Measurements from ENCODE around the gene NUP88.
"Not testable (repeated sequence)": the region's sequence is repeated elsewhere in the genome, so short reads cannot be mapped to it uniquely, and the experiment has no call there.

The NUP88 gene

GRCh38 chr17:5419356-5419958, at the start of gene NUP88:
NUP88 (minus strand) TSS chr17:5419662; CDS start chr17:5419650, 12 bp downstream.
- peak; percentile 93 to 96 (median 94) for DNase-seq (ENCODE audit: low read depth in 3 of 3)

GRCh38 chr17:5468075-5468473, 48.6 kb upstream of the NUP88 start:
- DNase-seq (ENCODE audit: low read depth in 3 of 3), result peak; percentile 6 to 14 (median 7)

- no peak for DNase-seq (ENCODE audit: low read depth in 3 of 3)
Measured at GRCh38 chr17:5467416-5467815, 48.0 kb upstream of the NUP88 start.

- no peak for DNase-seq (ENCODE audit: low read depth in 3 of 3)
Measured at GRCh38 chr17:5466295-5466694, 46.8 kb upstream of the NUP88 start.

- no peak for DNase-seq (ENCODE audit: low read depth in 3 of 3)
Measured at GRCh38 chr17:5464717-5465507, 45.5 kb upstream of the NUP88 start.

GRCh38 chr17:5446786-5447185, 27.3 kb upstream of the NUP88 start:
- DNase-seq (ENCODE audit: low read depth in 3 of 3), result no peak

- no peak for DNase-seq (ENCODE audit: low read depth in 3 of 3)
Measured at GRCh38 chr17:5444209-5444608, 24.7 kb upstream of the NUP88 start.

- DNase-seq (ENCODE audit: low read depth in 3 of 3), result no peak
Measured at GRCh38 chr17:5443728-5444127, 24.3 kb upstream of the NUP88 start.

- no peak for DNase-seq (ENCODE audit: low read depth in 3 of 3)
Measured at GRCh38 chr17:5439446-5439764, 19.9 kb upstream of the NUP88 start.

GRCh38 chr17:5438716-5439445, 19.4 kb upstream of the NUP88 start, which contains the start of gene C1QBP:
C1QBP (minus strand) TSS chr17:5439155; CDS start chr17:5439073, 82 bp downstream.
- peak; percentile 83 to 90 (median 85) for DNase-seq (ENCODE audit: low read depth in 3 of 3)

GRCh38 chr17:5437721-5438317, 18.4 kb upstream of the NUP88 start:
- DNase-seq (ENCODE audit: low read depth in 3 of 3), result no peak

GRCh38 chr17:5435781-5436315, 16.4 kb upstream of the NUP88 start:
- not testable (repeated sequence) for DNase-seq (ENCODE audit: low read depth in 3 of 3)

- DNase-seq (ENCODE audit: low read depth in 3 of 3), result no peak
Measured at GRCh38 chr17:5434984-5435383, 15.5 kb upstream of the NUP88 start.

GRCh38 chr17:5431949-5432556, 12.6 kb upstream of the NUP88 start:
- no peak for DNase-seq (ENCODE audit: low read depth in 3 of 3)

GRCh38 chr17:5431234-5431633, 11.8 kb upstream of the NUP88 start:
- DNase-seq (ENCODE audit: low read depth in 3 of 3), result not testable (repeated sequence)

- DNase-seq (ENCODE audit: low read depth in 3 of 3), result no peak
Measured at GRCh38 chr17:5430413-5430999, 11.0 kb upstream of the NUP88 start.

- DNase-seq (ENCODE audit: low read depth in 3 of 3), result no peak
Measured at GRCh38 chr17:5429191-5429887, 9.9 kb upstream of the NUP88 start.

- DNase-seq (ENCODE audit: low read depth in 3 of 3), result no peak
Measured at GRCh38 chr17:5425826-5426225, 6.4 kb upstream of the NUP88 start.

- DNase-seq (ENCODE audit: low read depth in 3 of 3), result no peak
Measured at GRCh38 chr17:5424909-5425308, 5.4 kb upstream of the NUP88 start.

GRCh38 chr17:5422505-5422904, 3.0 kb upstream of the NUP88 start:
- no peak for DNase-seq (ENCODE audit: low read depth in 3 of 3)
